ENCODE data around the gene MAP7D1.

Gene MAP7D1

GRCh38 chr1:36142121-36142520 lies 13.8 kb upstream of the MAP7D1 start:
- no peak overlapping the region for H3K27ac ChIP-seq (ENCODE audit: low read depth, low read length)
- no peaks in the 10 kb centered on the region for H3K9me3 ChIP-seq (ENCODE audit: insufficient read depth, low read depth, low read length)
- WGBS = 83% methylated on average over 1 of the region's 1 CpG
- H3K36me3 ChIP-seq (ENCODE audit: insufficient read depth, low read length) = peaks cover 21% of the 10 kb centered on the region
- no peaks in the 10 kb centered on the region for H3K4me1 ChIP-seq (ENCODE audit: insufficient read depth, low read length)
- no peak overlapping the region for H3K9ac ChIP-seq (ENCODE audit: low read depth, low read length)
- H3K27me3 ChIP-seq (ENCODE audit: insufficient read depth, low read length) = no peaks in the 10 kb centered on the region
- H3K4me3 ChIP-seq (ENCODE audit: low read length) = no peak overlapping the region

- no peak overlapping the region for H3K4me3 ChIP-seq (ENCODE audit: low read length)
- H3K36me3 ChIP-seq (ENCODE audit: insufficient read depth, low read length) = peaks cover 8% of the 10 kb centered on the region
- no peak overlapping the region for H3K9ac ChIP-seq (ENCODE audit: low read depth, low read length)
- H3K27me3 ChIP-seq (ENCODE audit: insufficient read depth, low read length) = no peaks in the 10 kb centered on the region
- H3K9me3 ChIP-seq (ENCODE audit: insufficient read depth, low read depth, low read length) = no peaks in the 10 kb centered on the region
- no peak overlapping the region for H3K27ac ChIP-seq (ENCODE audit: low read depth, low read length)
- 95% methylated on average over 4 of the region's 4 CpGs for WGBS
- no peaks in the 10 kb centered on the region for H3K4me1 ChIP-seq (ENCODE audit: insufficient read depth, low read length)
Observed at GRCh38 chr1:36143424-36143823, 12.5 kb upstream of the MAP7D1 start.

GRCh38 chr1:36144413-36144812 lies 11.5 kb upstream of the MAP7D1 start:
- WGBS = 90% methylated on average over 2 of the region's 2 CpGs

GRCh38 chr1:36148821-36149236 lies 7.1 kb upstream of the MAP7D1 start:
- H3K27ac ChIP-seq (ENCODE audit: low read depth, low read length) = peak overlapping the region; percentile 91
- H3K27me3 ChIP-seq (ENCODE audit: insufficient read depth, low read length) = peaks cover 28% of the 10 kb centered on the region
- peaks cover 20% of the 10 kb centered on the region for H3K4me1 ChIP-seq (ENCODE audit: insufficient read depth, low read length)
- H3K9ac ChIP-seq (ENCODE audit: low read depth, low read length) = peak overlapping the region; percentile 81
- 13% methylated on average over 16 of the region's 16 CpGs for WGBS
- H3K9me3 ChIP-seq (ENCODE audit: insufficient read depth, low read depth, low read length) = no peaks in the 10 kb centered on the region
- H3K36me3 ChIP-seq (ENCODE audit: insufficient read depth, low read length) = no peaks in the 10 kb centered on the region
- H3K4me3 ChIP-seq (ENCODE audit: low read length) = peak overlapping the region; percentile 90

More at GRCh38 chr1:36144413-36144812, 11.5 kb upstream of the MAP7D1 start:
- H3K27ac ChIP-seq (ENCODE audit: low read depth, low read length) = no peak overlapping the region
- no peak overlapping the region for H3K4me3 ChIP-seq (ENCODE audit: low read length)
- H3K4me1 ChIP-seq (ENCODE audit: insufficient read depth, low read length) = no peaks in the 10 kb centered on the region
- no peaks in the 10 kb centered on the region for H3K27me3 ChIP-seq (ENCODE audit: insufficient read depth, low read length)
- no peak overlapping the region for H3K9ac ChIP-seq (ENCODE audit: low read depth, low read length)
- H3K36me3 ChIP-seq (ENCODE audit: insufficient read depth, low read length) = peaks cover 5% of the 10 kb centered on the region
- no peaks in the 10 kb centered on the region for H3K9me3 ChIP-seq (ENCODE audit: insufficient read depth, low read depth, low read length)

GRCh38 chr1:36149237-36149972 lies 6.6 kb upstream of the MAP7D1 start, which contains the start of gene TRAPPC3:
TSS of gene TRAPPC3 (minus strand) at chr1:36149486. CDS start at chr1:36149378, 108 bp downstream.
- Histone ChIP-seq H3K27ac (ENCODE audit: low read depth, low read length) (peak within 1 kb of the TSS; percentile 91), H3K36me3 (ENCODE audit: insufficient read depth, low read length) (no peaks in the 10 kb centered on the region), H3K4me1 (ENCODE audit: insufficient read depth, low read length) (peaks cover 20% of the 10 kb centered on the region), H3K9me3 (ENCODE audit: insufficient read depth, low read depth, low read length) (no peaks in the 10 kb centered on the region), H3K4me3 (ENCODE audit: low read length) (peak within 1 kb of the TSS; percentile 90), H3K9ac (ENCODE audit: low read depth, low read length) (peak within 1 kb of the TSS; percentile 81), H3K27me3 (ENCODE audit: insufficient read depth, low read length) (peaks cover 34% of the 10 kb centered on the region)
- WGBS = 1% methylated on average over 62 of the region's 62 CpGs

- Histone ChIP-seq H3K27ac (ENCODE audit: low read depth, low read length) (peak overlapping the region; percentile 14; the same call in 1 of the 2 replicates), H3K9ac (ENCODE audit: low read depth, low read length) (no peak overlapping the region; the same call in 1 of the 2 replicates), H3K4me1 (ENCODE audit: insufficient read depth, low read length) (peaks cover 20% of the 10 kb centered on the region), H3K36me3 (ENCODE audit: insufficient read depth, low read length) (no peaks in the 10 kb centered on the region), H3K4me3 (ENCODE audit: low read length) (peak overlapping the region; percentile 47), H3K27me3 (ENCODE audit: insufficient read depth, low read length) (peaks cover 40% of the 10 kb centered on the region), H3K9me3 (ENCODE audit: insufficient read depth, low read depth, low read length) (no peaks in the 10 kb centered on the region)
- WGBS = 50% methylated on average over 6 of the region's 6 CpGs
Observed at GRCh38 chr1:36149973-36150295, 6.0 kb upstream of the MAP7D1 start.

GRCh38 chr1:36150296-36151133 lies 5.4 kb upstream of the MAP7D1 start:
- Histone ChIP-seq H3K9me3 (ENCODE audit: insufficient read depth, low read depth, low read length) (no peaks in the 10 kb centered on the region), H3K36me3 (ENCODE audit: insufficient read depth, low read length) (no peaks in the 10 kb centered on the region), H3K27ac (ENCODE audit: low read depth, low read length) (peak overlapping the region; percentile 41; the same call in 1 of the 2 replicates), H3K4me1 (ENCODE audit: insufficient read depth, low read length) (peaks cover 20% of the 10 kb centered on the region), H3K4me3 (ENCODE audit: low read length) (peak overlapping the region; percentile 47), H3K9ac (ENCODE audit: low read depth, low read length) (no peak overlapping the region; the same call in 1 of the 2 replicates), H3K27me3 (ENCODE audit: insufficient read depth, low read length) (peaks cover 42% of the 10 kb centered on the region)
- 18% methylated on average over 12 of the region's 12 CpGs for WGBS

GRCh38 chr1:36151134-36151844 lies 4.7 kb upstream of the MAP7D1 start:
- H3K4me3 ChIP-seq (ENCODE audit: low read length) = no peak overlapping the region
- no peak overlapping the region for H3K9ac ChIP-seq (ENCODE audit: low read depth, low read length)
- WGBS = 23% methylated on average over 1 of the region's 1 CpG
- peaks cover 20% of the 10 kb centered on the region for H3K4me1 ChIP-seq (ENCODE audit: insufficient read depth, low read length)
- H3K27me3 ChIP-seq (ENCODE audit: insufficient read depth, low read length) = peaks cover 42% of the 10 kb centered on the region
- no peaks in the 10 kb centered on the region for H3K9me3 ChIP-seq (ENCODE audit: insufficient read depth, low read depth, low read length)
- no peaks in the 10 kb centered on the region for H3K36me3 ChIP-seq (ENCODE audit: insufficient read depth, low read length)
- H3K27ac ChIP-seq (ENCODE audit: low read depth, low read length) = no peak overlapping the region

GRCh38 chr1:36151845-36152203 lies 4.1 kb upstream of the MAP7D1 start:
- 35% methylated on average over 3 of the region's 3 CpGs for WGBS
- H3K27me3 ChIP-seq (ENCODE audit: insufficient read depth, low read length) = peaks cover 42% of the 10 kb centered on the region

GRCh38 chr1:36153476-36153875 lies 2.5 kb upstream of the MAP7D1 start:
- no peak overlapping the region for H3K9ac ChIP-seq (ENCODE audit: low read depth, low read length)
- H3K4me1 ChIP-seq (ENCODE audit: insufficient read depth, low read length) = peaks cover 25% of the 10 kb centered on the region
- no peak overlapping the region for H3K27ac ChIP-seq (ENCODE audit: low read depth, low read length)
- 93% methylated on average over 6 of the region's 6 CpGs for WGBS
- H3K4me3 ChIP-seq (ENCODE audit: low read length) = no peak overlapping the region
- no peaks in the 10 kb centered on the region for H3K9me3 ChIP-seq (ENCODE audit: insufficient read depth, low read depth, low read length)
- H3K36me3 ChIP-seq (ENCODE audit: insufficient read depth, low read length) = no peaks in the 10 kb centered on the region
- H3K27me3 ChIP-seq (ENCODE audit: insufficient read depth, low read length) = peaks cover 42% of the 10 kb centered on the region

More at GRCh38 chr1:36151845-36152203, 4.1 kb upstream of the MAP7D1 start:
- Histone ChIP-seq H3K9ac (ENCODE audit: low read depth, low read length) (no peak overlapping the region), H3K27ac (ENCODE audit: low read depth, low read length) (no peak overlapping the region), H3K4me3 (ENCODE audit: low read length) (no peak overlapping the region), H3K9me3 (ENCODE audit: insufficient read depth, low read depth, low read length) (no peaks in the 10 kb centered on the region), H3K36me3 (ENCODE audit: insufficient read depth, low read length) (no peaks in the 10 kb centered on the region), H3K4me1 (ENCODE audit: insufficient read depth, low read length) (peaks cover 20% of the 10 kb centered on the region)

GRCh38 chr1:36154335-36154734 lies 1.6 kb upstream of the MAP7D1 start:
- H3K9ac ChIP-seq (ENCODE audit: low read depth, low read length) = no peak overlapping the region
- WGBS = 91% methylated on average over 6 of the region's 6 CpGs
- no peaks in the 10 kb centered on the region for H3K36me3 ChIP-seq (ENCODE audit: insufficient read depth, low read length)
- H3K4me3 ChIP-seq (ENCODE audit: low read length) = no peak overlapping the region
- no peak overlapping the region for H3K27ac ChIP-seq (ENCODE audit: low read depth, low read length)
- no peaks in the 10 kb centered on the region for H3K9me3 ChIP-seq (ENCODE audit: insufficient read depth, low read depth, low read length)
- peaks cover 25% of the 10 kb centered on the region for H3K4me1 ChIP-seq (ENCODE audit: insufficient read depth, low read length)
- peaks cover 42% of the 10 kb centered on the region for H3K27me3 ChIP-seq (ENCODE audit: insufficient read depth, low read length)

Measured in HUES64 (cell line).